ENCODE results near the gene GRIN1. TPM values are rescaled to one million over a fixed set of nuclear protein-coding genes. Genes with fewer than 3 reads are reported as not detected.
A peak's percentile ranks its signal among the peaks of the same experiment; 100 is the strongest.

The GRIN1 gene
- total RNA-seq, 1 donor from 2014 or later: not detected

GRCh38 chr9:137161558-137162486 lies 22.9 kb downstream of the GRIN1 start:
- DNase-seq (ENCODE audit: low read depth): no peak

GRCh38 chr9:137162505-137163364 lies 23.8 kb downstream of the GRIN1 start:
- DNase-seq (ENCODE audit: low read depth): no peak

- DNase-seq (ENCODE audit: low read depth): no peak
Measured at GRCh38 chr9:137163365-137163715, 24.4 kb downstream of the GRIN1 start.

- DNase-seq (ENCODE audit: low read depth): no peak
Measured at GRCh38 chr9:137163805-137164204, 24.9 kb downstream of the GRIN1 start.

- no peak for DNase-seq (ENCODE audit: low read depth)
Measured at GRCh38 chr9:137164370-137165249, 25.7 kb downstream of the GRIN1 start.

- no peak for DNase-seq (ENCODE audit: low read depth)
Measured at GRCh38 chr9:137165250-137165836, 26.4 kb downstream of the GRIN1 start.

GRCh38 chr9:137166380-137167229 lies 27.7 kb downstream of the GRIN1 start:
- no peak for DNase-seq (ENCODE audit: low read depth)

GRCh38 chr9:137167277-137167746 lies 28.4 kb downstream of the GRIN1 start:
- no peak for DNase-seq (ENCODE audit: low read depth)

GRCh38 chr9:137167747-137168572 lies 29.0 kb downstream of the GRIN1 start:
- DNase-seq (ENCODE audit: low read depth): no peak

GRCh38 chr9:137168573-137168903 lies 29.6 kb downstream of the GRIN1 start:
- DNase-seq (ENCODE audit: low read depth): no peak

GRCh38 chr9:137168904-137169856 lies 30.2 kb downstream of the GRIN1 start:
- no peak for DNase-seq (ENCODE audit: low read depth)

GRCh38 chr9:137169896-137170358 lies 31.0 kb downstream of the GRIN1 start, which contains the start of gene LRRC26:
TSS of gene LRRC26 (minus strand) at chr9:137170051. CDS start at chr9:137169943, 108 bp downstream.
- DNase-seq (ENCODE audit: low read depth): no peak

- DNase-seq (ENCODE audit: low read depth): no peak
Measured at GRCh38 chr9:137170486-137171148, 31.7 kb downstream of the GRIN1 start.

- peak; percentile 47 for DNase-seq (ENCODE audit: low read depth)
Measured at GRCh38 chr9:137171149-137171900, 32.4 kb downstream of the GRIN1 start.

GRCh38 chr9:137172901-137173795 lies 34.2 kb downstream of the GRIN1 start:
- peak; percentile 28 for DNase-seq (ENCODE audit: low read depth)

Measured in myocyte (in vitro differentiated cells).